Vagina (tissue), 2 donors: ENCODE measurements around the gene ZNF417. TPM values are rescaled to one million over a fixed set of nuclear protein-coding genes. Genes with fewer than 3 reads are reported as not detected.
A peak's percentile ranks its signal among the peaks of the same experiment; 100 is the strongest.
"Not testable (repeated sequence)": the region's sequence is repeated elsewhere in the genome, so short reads cannot be mapped to it uniquely, and the experiment has no call there.

Experiments
- DNase-seq, 2 donors: peaks; one replicate each; pipeline ENCODE4 v3.0.0-alpha.2; 2017; ENCODE audit errors: extremely low spot score in 2 of 2
- H3K27ac ChIP-seq: fragments of 200-600 bp; sonication (generic); one replicate; pipeline ENCODE4 v1.5.1; 2019
- H3K27me3 ChIP-seq: fragments of 200-600 bp; sonication (generic); one replicate; pipeline ENCODE4 v1.5.1; 2019
- H3K36me3 ChIP-seq, 2 donors: fragments of 200-600 bp; sonication (generic); one replicate each; pipeline ENCODE4 v1.5.1; 2017 to 2019
- H3K4me1 ChIP-seq: fragments of 200-600 bp; sonication (generic); one replicate; pipeline ENCODE4 v1.5.1; 2019
- H3K4me3 ChIP-seq, 2 donors: fragments of 200-600 bp; sonication (generic); 1 replicate in 1 of 2; 2 replicates in 1 of 2; pipeline ENCODE4 v1.5.1; 2016 to 2019
- H3K9me3 ChIP-seq: fragments of 200-600 bp; sonication (generic); one replicate; pipeline ENCODE4 v1.5.1; 2019
- POLR2A ChIP-seq, 2 donors: fragments of 450-650 bp; IDR thresholded peaks; one replicate each; pipeline ENCODE4 v1.6.1; 2017; ENCODE audit warnings: antibody characterized with exemption in 2 of 2, mild to moderate bottlenecking in 2 of 2, moderate library complexity in 2 of 2
- POLR2AphosphoS5 ChIP-seq, 2 donors: sonication (generic); formaldehyde crosslinking; IDR thresholded peaks; one replicate each; pipeline ENCODE4 v1.9.0; 2017; ENCODE audit warnings: antibody characterized with exemption in 2 of 2, mild to moderate bottlenecking in 2 of 2, low read depth in 1 of 2; ENCODE audit not compliant: insufficient read depth in 1 of 2
- intact Hi-C: fragments of 100-400 bp; cut with DNase I; formaldehyde crosslinking; loops from one replicate; pipeline ENCODE4 v1.15.1; 2023
- total RNA-seq: library from RNA; depleted of rRNA; stranded (reverse); fragments of >200 nt; gene quantifications from one replicate; pipeline ENCODE4 v1.2.3, GENCODE V29; 2016
- TF ChIP-seq, protein P1 (sequence below), 3 experiments: fragments of 450-650 bp in 2 of 3; fragments of 200-600 bp in 1 of 3; sonication (generic) in 1 of 3; IDR thresholded peaks; one replicate each; pipeline ENCODE4 v1.5.1; 2017 to 2019; ENCODE audit warnings: antibody characterized with exemption in 3 of 3, mild to moderate bottlenecking in 2 of 3, moderate library complexity in 2 of 3

The ZNF417 gene
- total RNA-seq, 1 donor from 2014 or later, result 7.9 TPM

DNA sequence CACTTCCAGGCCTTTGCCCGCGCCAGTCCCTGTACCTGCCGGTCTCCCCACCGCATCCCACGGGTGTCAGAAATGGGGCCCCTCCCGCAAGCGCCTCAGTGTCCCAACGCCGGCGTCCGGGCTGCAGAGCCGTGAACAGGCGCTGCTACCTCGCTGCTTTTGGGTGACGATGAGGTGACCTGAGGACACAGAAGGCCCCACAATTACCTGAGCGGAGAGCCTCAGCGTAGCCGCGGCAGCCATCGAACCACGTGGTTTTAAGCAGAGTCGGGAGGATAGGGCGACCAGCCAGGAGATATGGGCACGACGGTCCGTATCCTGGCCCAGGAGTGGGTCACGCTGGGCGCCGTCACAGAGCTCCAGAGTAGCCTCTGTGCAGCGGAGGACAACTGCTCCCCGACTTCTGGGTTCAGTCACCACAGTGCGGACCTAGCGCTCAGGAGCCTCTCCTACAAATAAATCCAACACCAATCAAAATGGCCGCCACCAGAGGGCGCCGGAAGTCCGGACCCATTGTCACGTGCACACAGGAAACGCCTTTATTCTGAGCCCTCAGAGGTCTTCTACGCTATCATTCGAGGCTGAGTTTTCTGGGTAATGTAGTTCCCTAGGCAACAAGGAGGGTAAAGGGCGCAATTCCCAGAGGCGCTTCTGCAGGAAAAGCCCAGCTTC lies 27.7 kb downstream of the ZNF417 start, which contains the start of gene ZNF814:
Gene ZNF814, minus strand, starts transcription at position 478 of the 672 bp plus-strand sequence. Its CDS starts 235 bp downstream, at position 243.
- DNase-seq, result no peak
- no peaks in the 10 kb centered on the region for H3K27me3 ChIP-seq
- no peak within 1 kb of the TSS for H3K27ac ChIP-seq
- H3K9me3 ChIP-seq, result peaks cover 7% of the 10 kb centered on the region
- H3K36me3 ChIP-seq, result peaks cover 0 to 16% of the 10 kb centered on the region in 2 donors
- peak within 1 kb of the TSS; percentile 48 to 55 for H3K4me3 ChIP-seq
- TF ChIP-seq POLR2AphosphoS5 (IDR thresholded peaks at IDR 0.05; ENCODE audit: insufficient read depth in 1 of 2, low read depth in 1 of 2), result peak; percentile 58 to 77
- TF ChIP-seq POLR2A (IDR thresholded peaks at IDR 0.05), result no peak
- TF ChIP-seq, protein P1, sequence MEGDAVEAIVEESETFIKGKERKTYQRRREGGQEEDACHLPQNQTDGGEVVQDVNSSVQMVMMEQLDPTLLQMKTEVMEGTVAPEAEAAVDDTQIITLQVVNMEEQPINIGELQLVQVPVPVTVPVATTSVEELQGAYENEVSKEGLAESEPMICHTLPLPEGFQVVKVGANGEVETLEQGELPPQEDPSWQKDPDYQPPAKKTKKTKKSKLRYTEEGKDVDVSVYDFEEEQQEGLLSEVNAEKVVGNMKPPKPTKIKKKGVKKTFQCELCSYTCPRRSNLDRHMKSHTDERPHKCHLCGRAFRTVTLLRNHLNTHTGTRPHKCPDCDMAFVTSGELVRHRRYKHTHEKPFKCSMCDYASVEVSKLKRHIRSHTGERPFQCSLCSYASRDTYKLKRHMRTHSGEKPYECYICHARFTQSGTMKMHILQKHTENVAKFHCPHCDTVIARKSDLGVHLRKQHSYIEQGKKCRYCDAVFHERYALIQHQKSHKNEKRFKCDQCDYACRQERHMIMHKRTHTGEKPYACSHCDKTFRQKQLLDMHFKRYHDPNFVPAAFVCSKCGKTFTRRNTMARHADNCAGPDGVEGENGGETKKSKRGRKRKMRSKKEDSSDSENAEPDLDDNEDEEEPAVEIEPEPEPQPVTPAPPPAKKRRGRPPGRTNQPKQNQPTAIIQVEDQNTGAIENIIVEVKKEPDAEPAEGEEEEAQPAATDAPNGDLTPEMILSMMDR (IDR thresholded peaks at IDR 0.05), result no peak
- H3K4me1 ChIP-seq, result peaks cover 15% of the 10 kb centered on the region
- intact Hi-C loops, result no loop called here

DNA sequence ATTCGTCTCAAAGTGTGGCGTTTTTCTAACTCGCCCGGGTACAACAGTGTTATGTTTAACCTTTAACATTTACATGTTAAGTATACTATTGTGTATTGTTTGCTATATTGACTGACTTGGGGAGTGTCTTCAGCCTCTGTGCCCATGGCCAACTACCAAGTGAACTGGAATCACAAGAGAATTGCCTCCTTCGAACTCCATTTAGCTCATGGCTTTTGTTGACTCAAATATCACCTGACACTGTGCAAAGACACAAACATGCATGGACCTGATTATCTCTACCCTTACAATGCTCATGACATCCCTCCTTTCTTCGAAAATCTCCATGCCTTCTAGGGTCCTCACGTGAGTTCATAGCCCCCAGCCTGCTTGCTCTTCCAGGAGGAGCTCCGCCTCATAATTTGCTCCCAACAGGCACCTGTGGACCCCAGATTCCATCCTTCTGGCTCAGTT lies 28.3 kb downstream of the ZNF417 start:
- H3K27me3 ChIP-seq, result no peaks in the 10 kb centered on the region
- H3K27ac ChIP-seq, result no peak overlapping the region
- H3K4me3 ChIP-seq, result peak overlapping the region; percentile 48 to 55
- TF ChIP-seq POLR2A (IDR thresholded peaks at IDR 0.05), result no peak
- no peak for TF ChIP-seq POLR2AphosphoS5 (IDR thresholded peaks at IDR 0.05; ENCODE audit: insufficient read depth in 1 of 2, low read depth in 1 of 2)
- H3K9me3 ChIP-seq, result peaks cover 7% of the 10 kb centered on the region
- DNase-seq, result no peak
- H3K4me1 ChIP-seq, result peaks cover 15% of the 10 kb centered on the region
- H3K36me3 ChIP-seq, result peaks cover 0 to 16% of the 10 kb centered on the region in 2 donors
- intact Hi-C loops, result no loop called here

DNA sequence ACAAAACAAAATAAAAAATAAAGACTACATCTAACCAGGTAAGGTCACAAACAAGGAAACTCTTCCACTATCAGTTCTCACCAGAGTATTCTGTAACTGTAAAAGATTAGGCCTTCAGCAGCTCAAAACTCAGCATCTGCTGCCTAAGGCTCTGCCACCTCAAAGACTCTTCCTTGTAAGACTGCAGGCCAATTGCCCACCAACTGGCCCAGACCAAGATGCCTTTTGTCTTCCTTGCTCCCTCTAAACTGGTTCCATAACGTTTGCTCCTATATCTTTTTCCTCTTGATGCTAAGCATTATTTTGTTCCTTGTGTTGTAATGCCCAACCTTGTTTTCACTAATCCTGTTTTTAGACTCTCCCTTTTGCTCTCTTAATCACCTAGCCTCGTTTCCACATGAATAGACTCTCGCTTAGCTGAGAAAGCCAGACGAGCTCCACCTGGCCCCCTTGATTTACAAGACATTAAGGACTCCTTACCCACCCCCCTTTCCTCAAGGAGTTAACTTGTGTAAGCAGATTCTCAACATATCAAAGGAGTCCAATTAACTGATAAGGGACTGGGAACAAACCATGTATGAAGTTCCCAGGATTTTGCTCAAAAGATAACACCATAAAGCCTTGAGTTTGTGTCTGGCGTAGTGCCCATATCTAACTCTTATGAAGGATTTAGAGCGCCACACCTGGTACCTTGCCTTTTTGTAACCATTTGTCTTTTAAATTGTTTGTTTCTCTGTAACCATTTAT lies 29.0 kb downstream of the ZNF417 start:
- H3K4me1 ChIP-seq, result peaks cover 15% of the 10 kb centered on the region
- intact Hi-C loops, result no loop called here

DNA sequence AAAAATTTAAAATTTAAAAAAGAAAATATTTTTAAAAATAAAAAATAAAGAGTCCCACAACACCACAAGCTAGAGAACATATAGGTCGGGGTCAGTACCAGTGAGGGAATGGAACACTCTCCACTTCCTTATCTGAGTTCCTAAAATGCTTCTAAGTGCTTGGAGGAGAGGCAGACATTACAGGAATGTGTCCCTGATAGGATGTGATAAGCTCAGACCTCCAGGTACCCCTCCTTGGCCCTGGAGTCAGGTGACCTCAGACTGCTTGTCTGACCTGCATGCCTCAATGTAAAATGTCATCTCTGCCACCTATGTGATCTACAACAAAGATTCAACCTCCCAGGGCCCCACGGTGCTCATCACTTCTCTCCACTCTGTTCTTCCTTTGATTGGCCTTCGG lies 30.3 kb downstream of the ZNF417 start:
- TF ChIP-seq, protein P1 (IDR thresholded peaks at IDR 0.05), result no peak
- TF ChIP-seq POLR2A (IDR thresholded peaks at IDR 0.05), result no peak
- TF ChIP-seq POLR2AphosphoS5 (IDR thresholded peaks at IDR 0.05; ENCODE audit: insufficient read depth in 1 of 2, low read depth in 1 of 2), result no peak
- no peak for DNase-seq
- peaks cover 0 to 16% of the 10 kb centered on the region in 2 donors for H3K36me3 ChIP-seq
- peaks cover 15% of the 10 kb centered on the region for H3K4me1 ChIP-seq
- intact Hi-C loops, result no loop called here
- H3K27ac ChIP-seq, result no peak overlapping the region
- H3K27me3 ChIP-seq, result no peaks in the 10 kb centered on the region
- peaks cover 7% of the 10 kb centered on the region for H3K9me3 ChIP-seq
- H3K4me3 ChIP-seq, result no peak overlapping the region

More for the DNA sequence above, 29.0 kb downstream of the ZNF417 start:
- H3K27me3 ChIP-seq, result no peaks in the 10 kb centered on the region
- H3K4me3 ChIP-seq, result no peak overlapping the region
- H3K9me3 ChIP-seq, result peaks cover 7% of the 10 kb centered on the region
- DNase-seq, result no peak
- no peak for TF ChIP-seq POLR2AphosphoS5 (IDR thresholded peaks at IDR 0.05; ENCODE audit: insufficient read depth in 1 of 2, low read depth in 1 of 2)
- TF ChIP-seq POLR2A (IDR thresholded peaks at IDR 0.05), result no peak
- TF ChIP-seq, protein P1 (IDR thresholded peaks at IDR 0.05), result no peak
- no peak overlapping the region for H3K27ac ChIP-seq
- H3K36me3 ChIP-seq, result peaks cover 0 to 16% of the 10 kb centered on the region in 2 donors

DNA sequence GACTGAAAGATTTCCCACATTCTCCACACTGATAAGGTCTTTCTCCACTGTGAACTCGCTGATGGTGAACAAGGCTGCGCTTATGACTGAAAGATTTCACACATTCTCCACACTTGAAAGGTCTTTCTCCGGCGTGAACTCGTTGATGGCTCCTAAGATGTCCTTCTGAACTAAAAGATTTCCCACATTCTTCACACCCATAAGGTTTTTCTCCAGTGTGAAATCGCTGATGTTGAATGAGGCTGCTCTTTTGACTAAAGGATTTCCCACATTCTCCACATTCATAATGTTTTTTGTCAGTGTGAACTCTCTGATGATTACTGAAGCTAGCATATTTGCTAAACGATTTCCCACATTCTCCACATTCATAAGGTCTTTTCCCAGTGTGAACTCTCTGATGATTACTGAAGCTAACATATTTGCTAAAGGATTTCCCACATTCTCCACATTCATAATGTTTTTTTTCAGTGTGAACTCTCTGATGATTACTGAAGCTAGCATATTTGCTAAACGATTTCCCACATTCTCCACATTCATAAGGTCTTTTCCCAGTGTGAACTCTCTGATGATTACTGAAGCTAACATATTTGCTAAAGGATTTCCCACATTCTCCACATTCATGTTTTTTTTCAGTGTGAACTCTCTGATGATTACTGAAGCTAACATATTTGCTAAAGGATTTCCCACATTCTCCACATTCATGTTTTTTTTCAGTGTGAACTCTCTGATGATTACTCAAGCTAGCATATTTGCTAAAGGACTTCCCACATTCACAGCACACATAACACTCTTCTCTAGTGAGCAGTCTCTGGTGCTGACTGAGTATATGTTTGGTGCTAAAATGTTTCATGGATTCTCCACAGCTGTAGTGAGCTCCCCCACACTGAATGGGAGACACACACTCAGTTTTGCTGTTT lies 42.3 kb downstream of the ZNF417 start:
- H3K27me3 ChIP-seq, H3K4me3 ChIP-seq, H3K4me1 ChIP-seq, intact Hi-C loops, H3K27ac ChIP-seq, DNase-seq: not testable (repeated sequence)
- Histone ChIP-seq H3K36me3 (peaks cover 0 to 27% of the 10 kb centered on the region in 2 donors), H3K9me3 (peaks cover 45% of the 10 kb centered on the region)
